ENCODE data around the gene MED27. TPM values are rescaled to one million over a fixed set of nuclear protein-coding genes. Genes with fewer than 3 reads are reported as not detected.

The MED27 gene
- total and polyA plus RNA-seq, 2 of the 8 experiments (the other 6 are each of a cell fraction or from before 2014, with no cell fraction given) = 29.9 to 56.5 TPM

GRCh38 chr9:131984564-131984963 lies 95.1 kb downstream of the MED27 start (continued):
- TF ChIP-seq CHD7 (IDR thresholded peaks at IDR 0.05; ENCODE audit: insufficient replicate concordance, low read length) = no peak
- TF ChIP-seq EZH2 (IDR thresholded peaks at IDR 0.05; ENCODE audit: low read depth, low read length, severe bottlenecking) = no peak
- TF ChIP-seq RNF2 (IDR thresholded peaks at IDR 0.05; ENCODE audit: borderline replicate concordance, low read depth, low read length, missing control alignments, poor library complexity, severe bottlenecking) = no peak
- TF ChIP-seq CTCF (IDR thresholded peaks at IDR 0.05; ENCODE audit: control extremely low read depth in 1 of 3, insufficient read depth in 1 of 3, low read depth in 1 of 3, low read length in 3 of 3) = no peak
- TF ChIP-seq RFX5 (IDR thresholded peaks at IDR 0.05; ENCODE audit: borderline replicate concordance, low read depth, low read length) = no peak
- TF ChIP-seq KDM5A (IDR thresholded peaks at IDR 0.05; ENCODE audit: low read length) = no peak
- no peak for TF ChIP-seq BACH1 (IDR thresholded peaks at IDR 0.05; ENCODE audit: low read length)
- TF ChIP-seq GABPA (IDR thresholded peaks at IDR 0.05; ENCODE audit: borderline replicate concordance, insufficient read depth, low read length) = no peak
